VCaP (cell line): ENCODE data around the gene TSR1.

Experiments
- H3K27ac ChIP-seq: fragments of 450-650 bp; 2 replicates; pipeline ENCODE4 v1.5.1; 2017
- CTCF ChIP-seq: fragments of 450-650 bp; conservative IDR thresholded peaks from 2 replicates; pipeline ENCODE4 v1.5.1; 2017; ENCODE audit warnings: mild to moderate bottlenecking, moderate library complexity

Gene TSR1

GRCh38 chr17:2274414-2274813 is 61.8 kb downstream of the TSR1 start:
- no peak for TF ChIP-seq CTCF
- no peak overlapping the region for H3K27ac ChIP-seq
